ENCODE measurements around the gene VPS37C. TPM values are rescaled to one million over a fixed set of nuclear protein-coding genes. Genes with fewer than 3 reads are reported as not detected.
A peak's percentile ranks its signal among the peaks of the same experiment; 100 is the strongest.

Gene VPS37C
- total RNA-seq, 1 donor from 2014 or later: 19.6 TPM

- Mint-ChIP-seq H3K27ac (ENCODE audit: unreplicated experiment) (no peak overlapping the region), H3K9me3 (ENCODE audit: low read depth) (peaks cover 21% of the 10 kb centered on the region), H3K36me3 (ENCODE audit: low read depth) (peaks cover 10% of the 10 kb centered on the region), H3K27me3 (ENCODE audit: low read depth) (no peaks in the 10 kb centered on the region), H3K4me1 (ENCODE audit: low read depth) (peaks cover 56% of the 10 kb centered on the region), H3K4me3 (ENCODE audit: unreplicated experiment) (no peak overlapping the region)
- TF ChIP-seq CTCF (IDR thresholded peaks at IDR 0.05): no peak
- no peak for DNase-seq (ENCODE audit: low spot score)
Observed at GRCh38 chr11:61151545-61152252, 9.5 kb downstream of the VPS37C start.

- no peak for DNase-seq (ENCODE audit: low spot score)
- Mint-ChIP-seq H3K9me3 (ENCODE audit: low read depth) (peaks cover 18% of the 10 kb centered on the region), H3K36me3 (ENCODE audit: low read depth) (peaks cover 9% of the 10 kb centered on the region), H3K4me1 (ENCODE audit: low read depth) (peaks cover 56% of the 10 kb centered on the region), H3K27me3 (ENCODE audit: low read depth) (no peaks in the 10 kb centered on the region), H3K27ac (ENCODE audit: unreplicated experiment) (no peak overlapping the region), H3K4me3 (ENCODE audit: unreplicated experiment) (no peak overlapping the region)
- no peak for TF ChIP-seq CTCF (IDR thresholded peaks at IDR 0.05)
Observed at GRCh38 chr11:61150706-61151544, 10.3 kb downstream of the VPS37C start.

- Mint-ChIP-seq H3K4me1 (ENCODE audit: low read depth) (peaks cover 56% of the 10 kb centered on the region), H3K27ac (ENCODE audit: unreplicated experiment) (no peak overlapping the region), H3K4me3 (ENCODE audit: unreplicated experiment) (peak overlapping the region; percentile 6), H3K27me3 (ENCODE audit: low read depth) (no peaks in the 10 kb centered on the region), H3K9me3 (ENCODE audit: low read depth) (peaks cover 8% of the 10 kb centered on the region), H3K36me3 (ENCODE audit: low read depth) (peaks cover 6% of the 10 kb centered on the region)
- no peak for DNase-seq (ENCODE audit: low spot score)
- TF ChIP-seq CTCF (IDR thresholded peaks at IDR 0.05): no peak
Observed at GRCh38 chr11:61149624-61150615, 11.3 kb downstream of the VPS37C start.

- Mint-ChIP-seq H3K4me3 (ENCODE audit: unreplicated experiment) (no peak overlapping the region), H3K9me3 (ENCODE audit: low read depth) (no peaks in the 10 kb centered on the region), H3K4me1 (ENCODE audit: low read depth) (peaks cover 42% of the 10 kb centered on the region), H3K36me3 (ENCODE audit: low read depth) (no peaks in the 10 kb centered on the region), H3K27ac (ENCODE audit: unreplicated experiment) (no peak overlapping the region), H3K27me3 (ENCODE audit: low read depth) (no peaks in the 10 kb centered on the region)
- DNase-seq (ENCODE audit: low spot score): no peak
- TF ChIP-seq CTCF (IDR thresholded peaks at IDR 0.05): no peak
Observed at GRCh38 chr11:61147791-61148620, 13.2 kb downstream of the VPS37C start.

Measured in chondrocyte (in vitro differentiated cells).